ENCODE measurements around the gene BANK1.

The BANK1 gene

GRCh38 chr4:101870874-101871273 lies 80.3 kb downstream of the BANK1 start:
- Histone ChIP-seq H3K27ac (replicated peaks; ENCODE audit: low read length) (no peak overlapping the region), H3K14ac (ENCODE audit: low read length) (no peak overlapping the region), H3K4ac (ENCODE audit: low read length) (no peak overlapping the region), H2BK120ac (ENCODE audit: low read depth, low read length) (no peak overlapping the region), H2BK12ac (ENCODE audit: low read length) (no peak overlapping the region), H3K4me2 (ENCODE audit: insufficient read depth, low read length, poor library complexity, severe bottlenecking) (no peak overlapping the region), H3K9me3 (replicated peaks in 1 of 2; ENCODE audit: control insufficient read depth in 2 of 2, insufficient read depth in 1 of 2, low read depth in 1 of 2, low read length in 2 of 2) (no peaks in the 10 kb centered on the region), H2BK15ac (ENCODE audit: low read length) (no peak overlapping the region), H2AK5ac (ENCODE audit: low read depth, low read length) (no peak overlapping the region), H3K36me3 (replicated peaks in 1 of 2; ENCODE audit: control insufficient read depth in 2 of 2, insufficient read depth in 2 of 2, low read length in 2 of 2) (no peaks in the 10 kb centered on the region), H2BK5ac (ENCODE audit: low read length) (no peak overlapping the region), H2AFZ (ENCODE audit: low read length) (no peak overlapping the region), H4K91ac (ENCODE audit: low read depth, low read length, poor library complexity) (no peak overlapping the region), H3K18ac (ENCODE audit: low read length) (no peak overlapping the region), H3K23ac (ENCODE audit: low read depth, low read length, poor library complexity) (no peak overlapping the region), H3K4me3 (ENCODE audit: low read length in 2 of 2) (no peak overlapping the region), H4K8ac (ENCODE audit: low read depth, low read length) (no peak overlapping the region), H3K79me1 (ENCODE audit: low read depth, low read length) (no peaks in the 10 kb centered on the region), H3K9ac (ENCODE audit: low read depth, low read length, poor library complexity) (no peak overlapping the region), H3K4me1 (ENCODE audit: control insufficient read depth in 2 of 2, insufficient read depth in 1 of 2, low read depth in 1 of 2, low read length in 2 of 2) (no peaks in the 10 kb centered on the region), H3K27me3 (ENCODE audit: control insufficient read depth in 3 of 3, insufficient read depth in 3 of 3, low read depth in 1 of 3, low read length in 3 of 3) (no peaks in the 10 kb centered on the region)
- WGBS, 2 donors (ENCODE audit: extremely low coverage in 2 of 2, insufficient read length in 2 of 2, insufficient replicate concordance in 1 of 2), result no CpG with 5 or more reads among the region's 1 CpG
- no peak for DNase-seq (ENCODE audit: low spot score)

DNA sequence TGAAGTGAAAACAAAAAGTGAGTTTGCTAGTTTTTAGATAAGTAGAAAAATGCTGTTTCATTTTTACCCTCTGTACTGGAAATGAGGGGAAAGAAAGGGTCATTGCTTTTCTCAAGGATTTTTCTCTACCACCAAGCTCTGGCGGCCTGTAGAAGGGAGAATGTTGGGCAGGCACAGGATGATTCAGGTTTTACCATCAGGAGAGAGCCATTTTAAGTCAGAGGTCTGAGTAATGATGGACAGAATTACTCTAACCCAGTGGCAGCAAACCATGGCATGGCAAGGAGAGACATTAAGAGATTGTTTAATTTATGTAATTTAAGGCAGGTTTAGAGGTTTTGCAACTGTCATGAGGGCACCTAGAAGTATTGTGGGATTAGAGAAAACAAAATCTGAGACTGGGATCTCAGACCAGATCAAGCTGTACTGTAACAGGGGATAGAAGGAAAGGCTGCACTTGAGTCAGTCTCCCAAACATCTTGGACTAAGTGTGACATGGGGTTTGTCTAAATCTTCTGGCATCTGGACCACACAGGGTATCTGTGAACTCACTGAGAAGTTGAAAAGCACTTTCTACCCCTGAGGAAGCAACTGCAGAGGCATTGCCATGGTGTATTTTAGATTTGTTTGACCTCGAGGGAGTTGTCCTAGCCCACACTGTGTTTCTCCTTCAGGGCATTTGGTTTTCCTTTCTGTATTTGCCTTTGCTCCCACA lies 81.6 kb downstream of the BANK1 start:
- Histone ChIP-seq H2BK5ac (ENCODE audit: low read length) (no peak overlapping the region), H2BK120ac (ENCODE audit: low read depth, low read length) (no peak overlapping the region), H4K8ac (ENCODE audit: low read depth, low read length) (no peak overlapping the region), H3K9ac (ENCODE audit: low read depth, low read length, poor library complexity) (no peak overlapping the region), H2AFZ (ENCODE audit: low read length) (no peak overlapping the region), H3K36me3 (replicated peaks in 1 of 2; ENCODE audit: control insufficient read depth in 2 of 2, insufficient read depth in 2 of 2, low read length in 2 of 2) (no peaks in the 10 kb centered on the region), H2AK5ac (ENCODE audit: low read depth, low read length) (no peak overlapping the region), H3K18ac (ENCODE audit: low read length) (no peak overlapping the region), H3K4me1 (ENCODE audit: control insufficient read depth in 2 of 2, insufficient read depth in 1 of 2, low read depth in 1 of 2, low read length in 2 of 2) (no peaks in the 10 kb centered on the region), H3K9me3 (replicated peaks in 1 of 2; ENCODE audit: control insufficient read depth in 2 of 2, insufficient read depth in 1 of 2, low read depth in 1 of 2, low read length in 2 of 2) (no peaks in the 10 kb centered on the region), H2BK12ac (ENCODE audit: low read length) (no peak overlapping the region), H3K23ac (ENCODE audit: low read depth, low read length, poor library complexity) (no peak overlapping the region), H3K27ac (replicated peaks; ENCODE audit: low read length) (no peak overlapping the region), H2BK15ac (ENCODE audit: low read length) (no peak overlapping the region), H4K91ac (ENCODE audit: low read depth, low read length, poor library complexity) (no peak overlapping the region), H3K4me3 (ENCODE audit: low read length in 2 of 2) (no peak overlapping the region), H3K4me2 (ENCODE audit: insufficient read depth, low read length, poor library complexity, severe bottlenecking) (no peak overlapping the region), H3K14ac (ENCODE audit: low read length) (no peak overlapping the region), H3K79me1 (ENCODE audit: low read depth, low read length) (no peaks in the 10 kb centered on the region), H3K27me3 (ENCODE audit: control insufficient read depth in 3 of 3, insufficient read depth in 3 of 3, low read depth in 1 of 3, low read length in 3 of 3) (no peaks in the 10 kb centered on the region), H3K4ac (ENCODE audit: low read length) (no peak overlapping the region)
- WGBS, 2 donors (ENCODE audit: extremely low coverage in 2 of 2, insufficient read length in 2 of 2, insufficient replicate concordance in 1 of 2), result no CpG with 5 or more reads among the region's 2 CpGs
- no peak for DNase-seq (ENCODE audit: low spot score)

DNA sequence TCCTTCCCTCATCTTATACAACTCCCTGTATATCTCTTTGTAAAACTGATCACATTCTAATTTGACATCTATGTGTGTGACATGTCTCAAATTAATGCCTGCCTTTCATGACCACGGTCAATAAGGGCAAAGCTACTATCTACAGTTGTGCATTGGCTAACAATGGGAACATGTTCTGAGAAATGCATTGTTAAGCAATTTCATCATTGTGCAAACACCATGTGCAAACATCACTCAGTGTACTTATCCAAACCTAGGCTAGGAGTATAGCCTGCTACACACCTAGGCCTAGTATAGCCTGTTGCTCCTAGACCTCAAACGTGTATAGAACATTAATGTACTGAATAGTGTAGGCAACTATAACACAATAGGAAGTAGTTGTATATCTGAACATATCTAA lies 95.0 kb downstream of the BANK1 start:
- WGBS, 2 donors (ENCODE audit: extremely low coverage in 2 of 2, insufficient read length in 2 of 2, insufficient replicate concordance in 1 of 2), result no CpG with 5 or more reads among the region's 2 CpGs
- Histone ChIP-seq H3K4me2 (ENCODE audit: insufficient read depth, low read length, poor library complexity, severe bottlenecking) (no peak overlapping the region), H3K23ac (ENCODE audit: low read depth, low read length, poor library complexity) (no peak overlapping the region), H2BK15ac (ENCODE audit: low read length) (no peak overlapping the region), H2AFZ (ENCODE audit: low read length) (no peak overlapping the region), H2BK120ac (ENCODE audit: low read depth, low read length) (no peak overlapping the region), H4K8ac (ENCODE audit: low read depth, low read length) (no peak overlapping the region), H3K9me3 (replicated peaks in 1 of 2; ENCODE audit: control insufficient read depth in 2 of 2, insufficient read depth in 1 of 2, low read depth in 1 of 2, low read length in 2 of 2) (no peaks in the 10 kb centered on the region), H2BK5ac (ENCODE audit: low read length) (no peak overlapping the region), H3K18ac (ENCODE audit: low read length) (no peak overlapping the region), H3K14ac (ENCODE audit: low read length) (no peak overlapping the region), H3K4ac (ENCODE audit: low read length) (no peak overlapping the region), H4K91ac (ENCODE audit: low read depth, low read length, poor library complexity) (no peak overlapping the region), H2AK5ac (ENCODE audit: low read depth, low read length) (no peak overlapping the region), H3K4me1 (ENCODE audit: control insufficient read depth in 2 of 2, insufficient read depth in 1 of 2, low read depth in 1 of 2, low read length in 2 of 2) (no peaks in the 10 kb centered on the region), H3K36me3 (replicated peaks in 1 of 2; ENCODE audit: control insufficient read depth in 2 of 2, insufficient read depth in 2 of 2, low read length in 2 of 2) (no peaks in the 10 kb centered on the region), H2BK12ac (ENCODE audit: low read length) (no peak overlapping the region), H3K27me3 (ENCODE audit: control insufficient read depth in 3 of 3, insufficient read depth in 3 of 3, low read depth in 1 of 3, low read length in 3 of 3) (no peaks in the 10 kb centered on the region), H3K27ac (replicated peaks; ENCODE audit: low read length) (no peak overlapping the region), H3K4me3 (ENCODE audit: low read length in 2 of 2) (no peak overlapping the region), H3K9ac (ENCODE audit: low read depth, low read length, poor library complexity) (no peak overlapping the region), H3K79me1 (ENCODE audit: low read depth, low read length) (no peaks in the 10 kb centered on the region)
- no peak for DNase-seq (ENCODE audit: low spot score)

- H3K4me3 ChIP-seq (ENCODE audit: low read length in 2 of 2), result no peak overlapping the region
- H2BK15ac ChIP-seq (ENCODE audit: low read length), result no peak overlapping the region
- no peaks in the 10 kb centered on the region for H3K4me1 ChIP-seq (ENCODE audit: control insufficient read depth in 2 of 2, insufficient read depth in 1 of 2, low read depth in 1 of 2, low read length in 2 of 2)
- no peak overlapping the region for H2BK12ac ChIP-seq (ENCODE audit: low read length)
- no peaks in the 10 kb centered on the region for H3K27me3 ChIP-seq (ENCODE audit: control insufficient read depth in 3 of 3, insufficient read depth in 3 of 3, low read depth in 1 of 3, low read length in 3 of 3)
- H3K9ac ChIP-seq (ENCODE audit: low read depth, low read length, poor library complexity), result no peak overlapping the region
- no CpG with 5 or more reads among the region's 3 CpGs for WGBS, 2 donors (ENCODE audit: extremely low coverage in 2 of 2, insufficient read length in 2 of 2, insufficient replicate concordance in 1 of 2)
- no peak overlapping the region for H2BK5ac ChIP-seq (ENCODE audit: low read length)
- no peaks in the 10 kb centered on the region for H3K36me3 ChIP-seq (replicated peaks in 1 of 2; ENCODE audit: control insufficient read depth in 2 of 2, insufficient read depth in 2 of 2, low read length in 2 of 2)
- H4K91ac ChIP-seq (ENCODE audit: low read depth, low read length, poor library complexity), result no peak overlapping the region
- H2BK120ac ChIP-seq (ENCODE audit: low read depth, low read length), result no peak overlapping the region
- no peak overlapping the region for H3K18ac ChIP-seq (ENCODE audit: low read length)
- no peak overlapping the region for H3K23ac ChIP-seq (ENCODE audit: low read depth, low read length, poor library complexity)
- H3K27ac ChIP-seq (replicated peaks; ENCODE audit: low read length), result no peak overlapping the region
- no peak overlapping the region for H3K14ac ChIP-seq (ENCODE audit: low read length)
- no peak overlapping the region for H2AK5ac ChIP-seq (ENCODE audit: low read depth, low read length)
- H3K79me1 ChIP-seq (ENCODE audit: low read depth, low read length), result no peaks in the 10 kb centered on the region
- H3K4ac ChIP-seq (ENCODE audit: low read length), result no peak overlapping the region
- H4K8ac ChIP-seq (ENCODE audit: low read depth, low read length), result no peak overlapping the region
- H2AFZ ChIP-seq (ENCODE audit: low read length), result no peak overlapping the region
- H3K9me3 ChIP-seq (replicated peaks in 1 of 2; ENCODE audit: control insufficient read depth in 2 of 2, insufficient read depth in 1 of 2, low read depth in 1 of 2, low read length in 2 of 2), result peaks cover 0 to 7% of the 10 kb centered on the region in 2 donors
- H3K4me2 ChIP-seq (ENCODE audit: insufficient read depth, low read length, poor library complexity, severe bottlenecking), result no peak overlapping the region
- no peak for DNase-seq (ENCODE audit: low spot score)
These were observed 96.3 kb downstream of the BANK1 start for GRCh38 chr4:101886826-101887225.

All from neuronal stem cell (in vitro differentiated cells).